OCI-LY1 (cell line): Measurements from ENCODE around the gene CDH19.

Experiments
- H2AFZ ChIP-seq: fragments of 200-600 bp; sonication (generic), shearing (Covaris generic); 2 replicates; pipeline ENCODE4 v1.6.0; 2014; ENCODE audit warnings: antibody characterized with exemption, mild to moderate bottlenecking, low read length
- H3F3A ChIP-seq: fragments of 200-600 bp; sonication (generic), shearing (Covaris generic); 2 replicates; pipeline ENCODE4 v1.6.0; 2014; ENCODE audit warnings: mild to moderate bottlenecking, antibody characterized with exemption, low read length, moderate library complexity; ENCODE audit not compliant: insufficient read depth
- H3K27ac ChIP-seq: fragments of 200-600 bp; sonication (generic); 2 replicates; pipeline ENCODE4 v1.5.1; 2014; ENCODE audit warnings: low read length, mixed run types, mild to moderate bottlenecking, low read depth; ENCODE audit not compliant: poor library complexity, severe bottlenecking
- H3K27me3 ChIP-seq: fragments of 200-600 bp; sonication (generic); 2 replicates; pipeline ENCODE4 v1.6.0; 2014; ENCODE audit warnings: antibody characterized with exemption, mild to moderate bottlenecking, low read length, moderate library complexity; ENCODE audit not compliant: insufficient read depth
- H3K36me3 ChIP-seq: fragments of 200-600 bp; sonication (generic); 2 replicates; pipeline ENCODE4 v1.6.1; 2014; ENCODE audit warnings: mild to moderate bottlenecking, antibody characterized with exemption, low read length, moderate library complexity, mixed read lengths; ENCODE audit not compliant: insufficient read depth
- H3K4me1 ChIP-seq: fragments of 200-600 bp; sonication (generic); 2 replicates; pipeline ENCODE4 v1.5.1; 2014; ENCODE audit warnings: mild to moderate bottlenecking, low read length, moderate library complexity; ENCODE audit not compliant: insufficient read depth, severe bottlenecking
- H3K4me2 ChIP-seq: fragments of 200-600 bp; sonication (generic), shearing (Covaris generic); 2 replicates; pipeline ENCODE4 v1.6.1; 2014; ENCODE audit warnings: low read length
- H3K4me3 ChIP-seq: fragments of 200-600 bp; sonication (generic); 2 replicates; pipeline ENCODE4 v1.5.1; 2014; ENCODE audit warnings: low read length, low read depth, mild to moderate bottlenecking, mixed read lengths; ENCODE audit not compliant: poor library complexity, severe bottlenecking
- H3K79me2 ChIP-seq: fragments of 200-600 bp; shearing (Covaris generic); 2 replicates; pipeline ENCODE4 v1.6.1; 2016; ENCODE audit warnings: mixed run types, low read length, mixed read lengths; ENCODE audit not compliant: insufficient read depth
- H3K9ac ChIP-seq: fragments of 200-600 bp; sonication (generic), shearing (Covaris generic); 2 replicates; pipeline ENCODE4 v1.6.1; 2014; ENCODE audit warnings: mild to moderate bottlenecking, low read length, mixed read lengths
- H3K9me2 ChIP-seq: fragments of 200-600 bp; sonication (generic), shearing (Covaris generic); 2 replicates; pipeline ENCODE4 v1.6.1; 2014; ENCODE audit warnings: low read depth, mild to moderate bottlenecking, low read length, mixed read lengths
- H3K9me3 ChIP-seq: fragments of 200-600 bp; shearing (Covaris generic); 2 replicates; pipeline ENCODE4 v1.6.1; 2014; ENCODE audit warnings: low read length, mixed read lengths
- H4K20me1 ChIP-seq: fragments of 200-600 bp; sonication (generic), shearing (Covaris generic); 2 replicates; pipeline ENCODE4 v1.6.0; 2016; ENCODE audit warnings: mild to moderate bottlenecking, low read length; ENCODE audit not compliant: insufficient read depth
- CTCF ChIP-seq: fragments of 200-600 bp; sonication (generic), shearing (Covaris generic); IDR thresholded peaks from 2 replicates; pipeline ENCODE4 v1.5.1; 2017; ENCODE audit warnings: mild to moderate bottlenecking, antibody characterized with exemption, low read length, moderate library complexity, mixed read lengths
- EZH2 ChIP-seq: fragments of 200-600 bp; sonication (generic), shearing (Covaris generic); IDR thresholded peaks from 2 replicates; pipeline ENCODE4 v1.8.0; 2017; ENCODE audit warnings: borderline replicate concordance, mixed run types, mild to moderate bottlenecking, antibody characterized with exemption, low read length, moderate library complexity, mixed read lengths

Gene CDH19

GRCh38 chr18:66601649-66602048 lies 2.2 kb downstream of the CDH19 start:
- Histone ChIP-seq H3K9me3 (no peaks in the 10 kb centered on the region), H2AFZ (no peak overlapping the region), H3K36me3 (no peaks in the 10 kb centered on the region), H3K4me1 (no peaks in the 10 kb centered on the region), H4K20me1 (no peaks in the 10 kb centered on the region), H3K4me3 (no peak overlapping the region), H3K9me2 (no peaks in the 10 kb centered on the region), H3K79me2 (no peaks in the 10 kb centered on the region), H3K4me2 (no peak overlapping the region), H3K27me3 (no peaks in the 10 kb centered on the region), H3K9ac (no peak overlapping the region), H3K27ac (no peak overlapping the region), H3F3A (no peaks in the 10 kb centered on the region)
- no peak for TF ChIP-seq CTCF
- no peak for TF ChIP-seq EZH2

GRCh38 chr18:66599190-66599589 lies 4.7 kb downstream of the CDH19 start:
- H3K4me3 ChIP-seq, result no peak overlapping the region
- TF ChIP-seq CTCF, result no peak
- no peak for TF ChIP-seq EZH2
- no peaks in the 10 kb centered on the region for H3K27me3 ChIP-seq
- no peak overlapping the region for H2AFZ ChIP-seq
- H4K20me1 ChIP-seq, result no peaks in the 10 kb centered on the region
- H3K4me2 ChIP-seq, result no peak overlapping the region
- no peak overlapping the region for H3K9ac ChIP-seq
- H3K27ac ChIP-seq, result no peak overlapping the region
- no peaks in the 10 kb centered on the region for H3K9me3 ChIP-seq
- H3F3A ChIP-seq, result no peaks in the 10 kb centered on the region
- no peaks in the 10 kb centered on the region for H3K4me1 ChIP-seq
- no peaks in the 10 kb centered on the region for H3K36me3 ChIP-seq
- no peaks in the 10 kb centered on the region for H3K79me2 ChIP-seq
- H3K9me2 ChIP-seq, result no peaks in the 10 kb centered on the region

GRCh38 chr18:66587430-66587829 lies 16.5 kb downstream of the CDH19 start:
- no peaks in the 10 kb centered on the region for H3K36me3 ChIP-seq
- H3K4me3 ChIP-seq, result no peak overlapping the region
- H3K9me2 ChIP-seq, result no peaks in the 10 kb centered on the region
- no peak overlapping the region for H3K4me2 ChIP-seq
- no peak overlapping the region for H2AFZ ChIP-seq
- no peak overlapping the region for H3K27ac ChIP-seq
- H3K9me3 ChIP-seq, result no peaks in the 10 kb centered on the region
- no peaks in the 10 kb centered on the region for H3K79me2 ChIP-seq
- no peaks in the 10 kb centered on the region for H3K4me1 ChIP-seq
- no peaks in the 10 kb centered on the region for H3F3A ChIP-seq
- TF ChIP-seq EZH2, result no peak
- no peak for TF ChIP-seq CTCF
- H4K20me1 ChIP-seq, result no peaks in the 10 kb centered on the region
- H3K9ac ChIP-seq, result no peak overlapping the region
- H3K27me3 ChIP-seq, result no peaks in the 10 kb centered on the region
